ENCODE measurements around the gene POU2AF1.
"Not testable (repeated sequence)": the region's sequence is repeated elsewhere in the genome, so short reads cannot be mapped to it uniquely, and the experiment has no call there.

POU2AF1 gene

GRCh38 chr11:111403051-111403726, 24.1 kb upstream of the POU2AF1 start:
- TF ChIP-seq CTCF (conservative IDR thresholded peaks at IDR 0.05; ENCODE audit: low read length), result no peak

GRCh38 chr11:111402411-111402810, 23.3 kb upstream of the POU2AF1 start:
- H3K4me3 ChIP-seq (ENCODE audit: low read length), result no peak overlapping the region
- no peak for TF ChIP-seq CTCF (conservative IDR thresholded peaks at IDR 0.05; ENCODE audit: low read length)
- no peak for DNase-seq (ENCODE audit: low read depth)

More at GRCh38 chr11:111403051-111403726, 24.1 kb upstream of the POU2AF1 start:
- DNase-seq (ENCODE audit: low read depth), result no peak
- no peak overlapping the region for H3K4me3 ChIP-seq (ENCODE audit: low read length)

- not testable (repeated sequence) for H3K4me3 ChIP-seq (ENCODE audit: low read length)
These were observed 22.9 kb upstream of the POU2AF1 start for GRCh38 chr11:111401957-111402356.

GRCh38 chr11:111400595-111400994, 21.5 kb upstream of the POU2AF1 start:
- DNase-seq (ENCODE audit: low read depth), result no peak
- no peak for TF ChIP-seq CTCF (conservative IDR thresholded peaks at IDR 0.05; ENCODE audit: low read length)
- no peak overlapping the region for H3K4me3 ChIP-seq (ENCODE audit: low read length)

More at GRCh38 chr11:111401957-111402356, 22.9 kb upstream of the POU2AF1 start:
- not testable (repeated sequence) for DNase-seq (ENCODE audit: low read depth)

- TF ChIP-seq CTCF (conservative IDR thresholded peaks at IDR 0.05; ENCODE audit: low read length), result no peak
- no peak for DNase-seq (ENCODE audit: low read depth)
- no peak overlapping the region for H3K4me3 ChIP-seq (ENCODE audit: low read length)
These were observed 20.3 kb upstream of the POU2AF1 start for GRCh38 chr11:111399187-111400031.

- H3K4me3 ChIP-seq (ENCODE audit: low read length), result no peak overlapping the region
These were observed 18.0 kb upstream of the POU2AF1 start for GRCh38 chr11:111397034-111397433.

GRCh38 chr11:111395749-111396148, 16.7 kb upstream of the POU2AF1 start:
- TF ChIP-seq CTCF (conservative IDR thresholded peaks at IDR 0.05; ENCODE audit: low read length), result no peak
- no peak for DNase-seq (ENCODE audit: low read depth)
- no peak overlapping the region for H3K4me3 ChIP-seq (ENCODE audit: low read length)

More at GRCh38 chr11:111397034-111397433, 18.0 kb upstream of the POU2AF1 start:
- no peak for DNase-seq (ENCODE audit: low read depth)
- TF ChIP-seq CTCF (conservative IDR thresholded peaks at IDR 0.05; ENCODE audit: low read length), result no peak

Data from AG10803 (cell line).